Measurements from ENCODE around the gene FASLG.
"Not testable (repeated sequence)": the region's sequence is repeated elsewhere in the genome, so short reads cannot be mapped to it uniquely, and the experiment has no call there.

The FASLG gene, protein sequence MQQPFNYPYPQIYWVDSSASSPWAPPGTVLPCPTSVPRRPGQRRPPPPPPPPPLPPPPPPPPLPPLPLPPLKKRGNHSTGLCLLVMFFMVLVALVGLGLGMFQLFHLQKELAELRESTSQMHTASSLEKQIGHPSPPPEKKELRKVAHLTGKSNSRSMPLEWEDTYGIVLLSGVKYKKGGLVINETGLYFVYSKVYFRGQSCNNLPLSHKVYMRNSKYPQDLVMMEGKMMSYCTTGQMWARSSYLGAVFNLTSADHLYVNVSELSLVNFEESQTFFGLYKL

GRCh38 chr1:172658871-172659453 lies at the start of gene FASLG:
Gene FASLG, plus strand, starts transcription at chr1:172659103. Its CDS starts 99 bp downstream, at chr1:172659202.
- DNase-seq (ENCODE audit: low read depth): no peak

DNA sequence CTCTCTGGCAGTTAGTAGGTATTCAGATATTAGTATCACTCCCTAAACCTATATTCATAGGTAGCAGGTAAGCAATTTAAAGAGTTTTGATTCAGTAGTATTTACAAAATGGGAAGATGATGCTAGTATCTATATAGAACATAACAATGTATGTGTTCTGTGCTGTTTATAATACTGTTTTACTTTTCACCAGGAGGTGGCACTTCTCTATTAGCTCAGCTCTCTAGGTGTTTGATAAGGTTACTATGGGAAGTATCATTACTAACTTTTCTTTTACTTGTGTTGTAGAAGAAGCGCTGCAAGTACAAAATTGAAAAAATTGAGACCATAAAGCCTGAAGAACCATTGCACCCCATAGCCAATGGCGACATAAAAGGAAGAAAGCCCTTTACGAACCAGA lies 49.4 kb upstream of the FASLG start:
- DNase-seq (ENCODE audit: low read depth): no peak

- no peak for DNase-seq (ENCODE audit: low read depth)
These were observed 46.4 kb upstream of the FASLG start for GRCh38 chr1:172612478-172612877.

DNA sequence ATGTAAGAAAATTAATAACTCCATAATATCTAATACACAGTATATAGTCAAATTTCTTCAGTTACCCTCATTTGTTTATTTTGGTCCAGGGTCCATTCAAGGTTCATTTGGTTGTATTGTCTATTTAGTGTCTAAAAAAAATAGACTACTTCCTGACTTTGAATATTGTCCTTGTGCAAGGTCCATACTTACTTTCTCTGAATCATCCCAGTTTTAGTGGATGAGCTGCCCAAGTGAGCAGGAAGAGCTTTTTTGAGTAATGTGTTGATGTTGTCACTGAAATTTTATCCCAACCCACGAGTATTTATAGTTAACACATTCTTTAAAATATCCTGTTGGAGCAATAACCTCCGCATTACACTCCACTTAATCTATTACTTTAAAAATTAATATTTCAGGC lies 45.6 kb upstream of the FASLG start:
- DNase-seq (ENCODE audit: low read depth): no peak

- DNase-seq (ENCODE audit: low read depth): no peak
These were observed 42.7 kb upstream of the FASLG start for GRCh38 chr1:172616195-172616594.

DNA sequence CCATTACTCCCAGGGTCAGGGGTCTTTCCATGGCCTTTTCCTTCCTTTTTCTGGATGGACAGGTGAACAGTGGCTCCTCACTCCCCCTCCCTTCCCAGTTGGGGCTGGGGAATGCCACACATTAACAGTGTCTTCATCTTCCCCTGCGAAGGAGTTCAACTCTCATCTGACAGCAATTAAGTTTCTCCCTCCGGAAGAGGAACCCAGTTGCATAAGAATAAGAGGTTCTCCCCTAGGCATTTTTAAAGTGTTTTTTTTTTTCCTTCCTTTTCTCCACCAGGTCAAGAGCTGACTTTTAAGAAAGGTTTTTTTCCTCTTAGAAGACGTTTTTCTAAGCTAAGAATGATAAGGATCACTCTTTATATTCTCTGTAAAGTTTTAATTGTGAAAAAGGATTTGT lies 42.3 kb upstream of the FASLG start:
- DNase-seq (ENCODE audit: low read depth): no peak

GRCh38 chr1:172620603-172621002 lies 38.3 kb upstream of the FASLG start:
- DNase-seq (ENCODE audit: low read depth): not testable (repeated sequence)

DNA sequence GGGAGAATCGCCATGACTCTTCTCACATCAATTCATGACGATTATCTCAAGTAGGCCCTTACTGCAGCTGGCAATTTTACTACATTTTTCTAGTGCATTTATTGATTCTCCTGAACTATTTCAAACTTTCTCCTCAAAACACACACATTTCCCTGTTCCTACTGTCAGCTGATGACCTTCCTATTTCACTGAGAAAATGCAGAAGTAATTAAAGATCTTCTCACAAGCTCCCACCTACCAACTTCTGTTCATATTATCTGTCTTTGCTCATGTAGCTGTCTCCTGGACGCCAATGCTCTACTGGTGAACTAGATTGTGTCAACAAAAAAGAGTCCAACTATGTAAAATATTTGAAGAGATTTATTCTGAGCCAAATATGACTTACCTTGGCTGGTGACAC lies 36.4 kb upstream of the FASLG start:
- no peak for DNase-seq (ENCODE audit: low read depth)

- no peak for DNase-seq (ENCODE audit: low read depth)
These were observed 35.2 kb upstream of the FASLG start for GRCh38 chr1:172623748-172624147.

- DNase-seq (ENCODE audit: low read depth): no peak
These were observed 32.1 kb upstream of the FASLG start for GRCh38 chr1:172626845-172627244.

- no peak for DNase-seq (ENCODE audit: low read depth)
These were observed 31.2 kb upstream of the FASLG start for GRCh38 chr1:172627702-172628101.

- no peak for DNase-seq (ENCODE audit: low read depth)
These were observed 30.5 kb upstream of the FASLG start for GRCh38 chr1:172628401-172628800.

GRCh38 chr1:172629170-172629569 lies 29.7 kb upstream of the FASLG start:
- DNase-seq (ENCODE audit: low read depth): no peak

GRCh38 chr1:172629638-172630037 lies 29.3 kb upstream of the FASLG start:
- no peak for DNase-seq (ENCODE audit: low read depth)

DNA sequence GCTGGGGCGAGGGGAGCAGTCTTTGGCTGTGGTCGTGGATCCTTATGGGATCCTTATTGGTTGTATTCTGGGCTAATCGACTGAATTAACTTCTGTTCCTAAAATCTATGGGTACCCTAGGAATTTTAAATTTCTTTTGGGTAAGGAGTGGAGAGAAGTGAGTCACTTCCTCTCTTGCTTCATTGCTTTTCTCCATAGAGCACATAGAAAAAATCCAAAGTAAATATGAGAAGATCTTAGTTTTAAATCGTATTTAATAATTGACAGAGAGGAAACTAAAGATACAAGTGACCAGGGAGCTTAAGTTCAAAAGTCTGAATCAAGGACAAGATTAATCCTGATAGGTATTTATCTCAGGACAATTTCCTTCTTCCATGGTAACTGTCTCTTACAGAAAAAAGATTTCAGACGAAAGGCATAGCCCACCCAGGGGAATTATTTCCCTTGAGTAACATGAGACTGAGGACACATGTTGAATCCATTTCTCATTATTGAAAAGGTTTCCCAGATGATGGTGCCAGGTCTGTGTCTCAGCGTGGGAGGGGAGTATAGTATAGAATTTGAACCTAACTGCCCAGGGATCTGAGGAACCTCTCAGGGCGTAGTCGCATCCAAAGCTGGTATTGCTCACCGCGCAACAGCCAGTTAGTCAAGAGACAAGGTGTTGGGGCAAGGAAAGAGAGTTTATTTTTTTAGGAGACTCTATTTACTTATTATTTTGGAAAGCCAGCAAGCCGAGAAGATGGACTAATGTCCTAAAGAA lies 28.7 kb upstream of the FASLG start:
- no peak for DNase-seq (ENCODE audit: low read depth)

GRCh38 chr1:172630868-172631267 lies 28.0 kb upstream of the FASLG start:
- no peak for DNase-seq (ENCODE audit: low read depth)

GRCh38 chr1:172637522-172637921 lies 21.4 kb upstream of the FASLG start:
- peak; percentile 19 for DNase-seq (ENCODE audit: low read depth)

DNA sequence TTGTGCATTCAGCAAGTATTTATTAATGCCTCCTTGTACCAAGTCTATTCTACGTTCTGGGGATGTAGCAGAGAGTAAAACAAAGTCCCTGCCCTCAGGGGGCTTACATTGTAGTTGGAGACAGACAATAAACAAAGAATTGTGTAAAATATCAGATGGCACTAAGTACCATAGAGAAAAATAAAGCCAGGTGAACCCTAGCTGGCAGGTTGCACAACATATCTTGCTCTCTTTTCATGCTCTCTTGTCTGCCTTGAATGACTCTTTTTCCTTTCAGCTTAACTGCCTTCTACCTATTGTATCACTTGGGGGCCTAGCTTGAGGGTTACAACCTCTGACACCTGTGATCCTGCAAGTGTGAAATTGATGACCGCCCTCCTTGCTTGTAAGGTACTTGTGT lies 20.7 kb upstream of the FASLG start:
- DNase-seq (ENCODE audit: low read depth): no peak

GRCh38 chr1:172638885-172639831 lies 19.7 kb upstream of the FASLG start:
- DNase-seq (ENCODE audit: low read depth): peak; percentile 44

DNA sequence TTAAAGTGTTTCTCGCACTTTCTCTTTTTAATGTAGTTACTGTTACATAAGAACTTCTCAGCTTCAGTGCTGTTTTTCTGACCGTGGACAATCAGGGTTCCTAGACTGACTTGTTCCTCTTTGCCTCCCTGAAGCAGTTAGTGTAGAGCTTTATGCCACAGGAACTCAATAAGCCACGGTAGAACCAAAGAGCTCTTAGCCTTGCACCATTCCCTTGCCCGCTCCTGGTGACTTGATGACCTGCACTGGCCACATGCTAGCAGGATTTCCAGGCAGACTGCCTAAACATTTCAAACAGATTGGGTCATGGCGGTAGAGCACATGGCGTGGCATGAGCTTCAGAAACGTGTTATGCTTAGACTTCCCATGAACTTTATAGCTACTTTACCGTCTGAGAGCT lies 18.8 kb upstream of the FASLG start:
- no peak for DNase-seq (ENCODE audit: low read depth)

DNA sequence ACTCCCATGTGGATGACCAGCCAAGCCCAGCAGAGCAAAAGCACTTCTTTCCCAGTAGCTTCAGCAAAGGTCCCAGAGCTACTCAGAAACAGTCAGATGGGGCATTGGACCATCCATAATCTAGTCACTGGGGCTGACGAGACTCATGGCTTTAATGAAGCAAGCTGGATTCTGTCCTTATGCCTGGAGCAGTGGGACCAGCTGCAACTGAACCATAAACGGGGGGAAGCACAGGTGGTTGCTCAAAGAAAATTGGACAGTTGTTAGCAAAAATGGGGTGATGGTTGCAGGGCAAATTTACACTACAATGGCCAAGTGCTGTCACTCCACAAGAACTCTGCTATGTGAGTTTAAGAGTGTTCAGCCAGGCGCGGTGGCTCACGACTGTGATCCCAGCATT lies 17.4 kb upstream of the FASLG start:
- no peak for DNase-seq (ENCODE audit: low read depth)

DNA sequence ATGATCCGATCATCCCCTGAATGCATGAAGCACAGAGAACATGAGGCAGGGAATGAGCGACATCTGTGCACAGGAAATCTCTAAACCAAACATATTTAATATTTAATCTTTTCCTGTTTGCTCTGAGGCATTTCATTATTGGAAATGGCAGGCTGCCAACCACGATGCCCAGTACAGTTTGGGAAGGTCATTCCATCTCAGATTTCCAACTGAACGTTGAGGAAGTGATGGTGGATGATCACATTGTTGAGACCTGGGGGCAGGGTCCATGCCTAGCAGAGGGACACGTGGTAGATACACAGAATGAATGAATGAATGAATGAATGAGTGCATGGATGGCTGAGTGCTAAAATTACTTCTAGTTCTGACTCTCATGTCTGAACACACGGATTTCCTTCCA lies 15.9 kb upstream of the FASLG start:
- no peak for DNase-seq (ENCODE audit: low read depth)

All from stromal cell of bone marrow (primary cell).